C4-2B (cell line): Measurements from ENCODE around the gene CNKSR2.

Source experiments
- H3K27ac ChIP-seq: fragments of 450-650 bp; 2 replicates; pipeline ENCODE4 v1.5.1; 2017
- ZFX ChIP-seq: fragments of 450-650 bp; IDR thresholded peaks from 2 replicates; pipeline ENCODE4 v1.6.1; 2017
- TF ChIP-seq, protein P1 (sequence below): fragments of 450-650 bp; conservative IDR thresholded peaks from 2 replicates; pipeline ENCODE4 v1.5.1; 2017; ENCODE audit warnings: mild to moderate bottlenecking

CNKSR2 gene

DNA sequence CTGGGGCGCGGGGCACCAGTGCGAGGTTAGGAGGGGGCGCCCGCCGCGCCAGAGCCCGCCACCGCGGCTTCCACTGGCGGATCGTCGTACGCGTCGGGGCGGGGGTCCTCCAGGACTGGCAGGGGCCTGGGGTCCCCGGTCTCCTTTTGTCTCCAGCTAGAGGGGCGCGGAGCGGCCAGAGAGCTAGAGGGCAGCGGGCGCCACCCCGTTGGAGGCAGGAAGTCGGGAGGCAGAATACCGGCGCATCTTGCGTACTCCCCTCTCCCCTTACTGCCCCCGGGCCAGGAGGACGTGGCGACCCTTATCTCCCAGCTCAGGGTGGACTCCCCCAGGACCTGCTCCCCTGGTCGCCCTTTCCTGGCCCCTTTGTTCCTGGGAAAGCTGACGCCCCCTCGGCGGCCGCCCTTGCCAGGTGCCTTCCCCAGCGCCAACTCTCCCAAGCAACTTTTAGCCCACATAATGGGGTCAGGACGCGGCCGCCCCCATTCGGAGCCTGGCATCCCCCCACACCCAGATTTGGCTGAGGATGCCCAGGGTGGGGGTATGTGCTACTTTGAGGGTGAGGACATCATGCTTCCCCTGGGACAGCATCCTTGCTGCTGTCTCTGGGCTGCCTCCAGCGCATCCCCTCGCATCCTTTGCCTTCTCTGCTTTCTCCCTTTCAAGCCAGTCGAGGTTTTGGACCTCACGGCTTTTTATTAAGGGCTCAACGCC is 933 bp downstream of the CNKSR2 start:
- peak overlapping the region; percentile 91 for H3K27ac ChIP-seq
- TF ChIP-seq, protein P1, sequence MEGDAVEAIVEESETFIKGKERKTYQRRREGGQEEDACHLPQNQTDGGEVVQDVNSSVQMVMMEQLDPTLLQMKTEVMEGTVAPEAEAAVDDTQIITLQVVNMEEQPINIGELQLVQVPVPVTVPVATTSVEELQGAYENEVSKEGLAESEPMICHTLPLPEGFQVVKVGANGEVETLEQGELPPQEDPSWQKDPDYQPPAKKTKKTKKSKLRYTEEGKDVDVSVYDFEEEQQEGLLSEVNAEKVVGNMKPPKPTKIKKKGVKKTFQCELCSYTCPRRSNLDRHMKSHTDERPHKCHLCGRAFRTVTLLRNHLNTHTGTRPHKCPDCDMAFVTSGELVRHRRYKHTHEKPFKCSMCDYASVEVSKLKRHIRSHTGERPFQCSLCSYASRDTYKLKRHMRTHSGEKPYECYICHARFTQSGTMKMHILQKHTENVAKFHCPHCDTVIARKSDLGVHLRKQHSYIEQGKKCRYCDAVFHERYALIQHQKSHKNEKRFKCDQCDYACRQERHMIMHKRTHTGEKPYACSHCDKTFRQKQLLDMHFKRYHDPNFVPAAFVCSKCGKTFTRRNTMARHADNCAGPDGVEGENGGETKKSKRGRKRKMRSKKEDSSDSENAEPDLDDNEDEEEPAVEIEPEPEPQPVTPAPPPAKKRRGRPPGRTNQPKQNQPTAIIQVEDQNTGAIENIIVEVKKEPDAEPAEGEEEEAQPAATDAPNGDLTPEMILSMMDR: no peak
- TF ChIP-seq ZFX: no peak

DNA sequence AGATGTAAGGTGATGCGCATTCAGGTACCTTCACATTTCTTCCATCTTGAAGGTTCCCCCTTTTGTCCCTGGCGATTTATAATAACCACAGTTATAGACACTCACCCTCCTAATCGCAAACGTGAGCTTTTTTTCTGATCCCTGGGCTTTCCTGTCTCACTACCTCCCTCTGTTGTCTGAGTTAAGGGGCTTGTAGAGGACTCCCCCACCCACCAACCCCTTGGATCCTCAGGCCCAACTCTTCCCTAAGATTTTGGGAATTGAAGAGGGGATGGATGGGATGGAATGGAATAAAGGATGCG is 1.4 kb downstream of the CNKSR2 start:
- peak overlapping the region; percentile 91; the same call in 1 of the 2 replicates for H3K27ac ChIP-seq
- no peak for TF ChIP-seq ZFX
- TF ChIP-seq, protein P1: no peak

DNA sequence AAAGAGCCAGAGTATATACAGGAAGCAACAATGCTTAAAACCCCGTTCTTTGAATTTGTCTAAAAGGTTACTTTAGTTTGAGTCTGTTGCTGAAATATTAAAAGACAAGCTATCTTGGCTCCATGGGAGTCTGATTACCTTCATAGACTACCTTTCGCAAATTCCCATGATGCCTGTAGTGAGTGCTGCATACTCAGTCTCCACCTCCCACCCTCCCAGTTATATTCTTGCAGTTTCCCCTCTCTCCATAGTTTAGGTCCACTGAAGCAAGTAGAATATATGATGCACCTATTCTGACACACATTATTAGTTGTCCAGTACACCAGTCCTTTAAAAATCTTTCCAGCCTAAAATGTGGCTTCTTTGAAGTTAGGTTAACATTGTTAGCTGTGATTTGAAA is 2.4 kb downstream of the CNKSR2 start:
- H3K27ac ChIP-seq: no peak overlapping the region
- no peak for TF ChIP-seq ZFX
- TF ChIP-seq, protein P1: no peak

DNA sequence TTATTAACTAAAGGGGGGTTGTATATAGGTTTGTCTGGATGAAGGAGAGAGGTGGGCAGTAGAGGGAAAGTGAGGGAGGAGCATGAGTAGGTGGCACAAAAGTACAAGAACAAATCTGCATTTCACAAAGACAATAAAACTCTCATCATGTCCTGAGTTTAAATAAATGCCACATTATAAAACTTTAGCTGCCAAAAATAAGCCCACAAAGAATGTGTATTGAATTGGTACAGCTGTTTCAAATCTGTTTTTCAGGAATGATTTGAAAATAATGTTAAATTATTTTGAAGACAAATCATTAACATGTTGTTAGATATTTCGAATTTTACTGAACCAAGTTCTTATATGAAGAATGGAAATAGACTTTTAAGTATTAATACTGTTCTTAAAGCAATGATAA is 5.8 kb downstream of the CNKSR2 start:
- H3K27ac ChIP-seq: no peak overlapping the region
- TF ChIP-seq, protein P1: no peak
- TF ChIP-seq ZFX: no peak

DNA sequence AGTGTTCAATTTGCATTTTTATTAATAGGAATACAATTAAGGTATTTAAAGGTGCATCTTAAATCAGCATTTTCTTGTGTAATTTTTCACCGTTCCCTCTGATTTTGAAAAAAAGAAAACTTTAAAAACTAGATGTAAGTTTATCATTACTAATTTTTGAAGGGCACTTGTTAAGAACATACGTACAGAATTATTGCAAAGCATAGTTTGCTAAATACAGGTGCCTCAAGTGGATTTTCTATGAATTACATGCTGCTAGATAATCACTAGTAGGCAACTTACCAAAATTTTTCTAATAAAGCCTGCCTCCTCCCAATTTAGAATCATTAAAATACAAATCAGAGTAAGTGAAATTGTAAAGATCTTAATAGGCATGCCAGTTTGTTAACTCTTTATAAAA is 8.5 kb downstream of the CNKSR2 start:
- TF ChIP-seq, protein P1: peak; percentile 58
- no peak for TF ChIP-seq ZFX
- no peak overlapping the region for H3K27ac ChIP-seq

DNA sequence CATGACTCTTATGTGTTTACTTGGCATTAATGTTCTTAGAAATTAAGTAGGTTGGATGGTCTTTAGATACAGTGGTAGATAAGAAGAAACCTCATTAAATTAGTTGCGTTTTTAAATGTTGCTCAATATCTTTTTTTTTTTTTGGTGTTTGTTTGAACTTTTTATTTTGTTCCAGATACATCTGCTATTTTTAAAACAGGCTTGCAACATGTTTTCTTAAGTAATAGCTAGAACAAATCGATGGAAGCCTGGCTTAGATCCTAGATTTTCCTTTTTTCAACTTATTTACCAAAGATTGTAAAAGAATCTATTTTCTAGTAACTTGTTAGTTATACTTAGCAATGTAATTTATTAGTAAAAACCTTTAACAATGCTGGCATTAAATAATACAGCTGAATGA is 9.3 kb downstream of the CNKSR2 start:
- no peak overlapping the region for H3K27ac ChIP-seq
- TF ChIP-seq ZFX: no peak

DNA sequence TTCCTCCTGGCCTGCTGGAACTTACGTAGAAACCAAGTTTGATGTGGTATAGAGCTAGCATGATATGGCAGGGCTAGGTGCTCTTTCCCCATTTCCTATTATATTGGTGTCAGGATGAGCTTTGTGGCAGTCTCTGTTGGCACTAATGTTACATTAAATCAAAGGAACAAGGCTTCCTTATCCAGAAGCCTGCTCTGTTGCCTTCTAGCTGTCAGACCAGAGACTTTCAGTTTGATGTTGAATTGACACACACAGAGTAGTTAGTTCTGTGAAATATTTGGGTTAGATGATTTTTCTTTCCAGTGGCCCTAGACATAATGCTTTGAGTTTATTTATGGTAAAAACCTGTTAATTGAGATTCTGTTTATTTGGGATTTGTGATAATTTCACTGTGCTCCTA is 10.0 kb downstream of the CNKSR2 start:
- TF ChIP-seq, protein P1: no peak

DNA sequence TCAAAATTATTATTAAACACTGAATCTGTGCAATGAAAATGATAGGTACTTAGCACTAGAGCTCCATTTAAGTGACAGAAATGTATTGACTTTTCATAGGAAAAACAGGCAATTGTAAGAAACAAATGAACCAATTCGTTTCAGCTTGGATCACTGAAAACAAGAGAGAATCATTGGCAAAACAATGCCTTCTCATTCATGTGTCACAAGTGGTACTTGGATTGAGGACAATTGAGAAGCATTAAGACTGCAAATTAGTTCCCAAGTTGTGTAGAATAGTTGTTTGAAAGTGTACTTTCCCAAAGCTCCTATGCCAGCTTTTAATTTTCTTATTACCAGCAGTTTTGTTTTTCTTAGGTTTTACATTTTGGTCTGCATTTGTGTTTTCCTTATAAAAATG is 20.6 kb downstream of the CNKSR2 start:
- TF ChIP-seq, protein P1: no peak
- TF ChIP-seq ZFX: no peak
- H3K27ac ChIP-seq: no peak overlapping the region

More for the DNA sequence above, 10.0 kb downstream of the CNKSR2 start:
- H3K27ac ChIP-seq: no peak overlapping the region
